Kidney (tissue), 14 donors: ENCODE results near the gene CNNM3. TPM values are rescaled to one million over a fixed set of nuclear protein-coding genes. Genes with fewer than 3 reads are reported as not detected.

Experiments used
- DNase-seq, 5 donors: peaks; one replicate each; pipeline ENCODE4 v3.0.0-alpha.2; 2013 to 2020
- FAIRE-seq: peaks from 2 replicates; lab custom pipeline; 2012; peaks lifted over from hg19 to GRCh38; lab: Jason Lieb, UNC
- H3K27ac ChIP-seq, 2 donors: one replicate each; pipeline ENCODE4 v1.7.0; 2013; ENCODE audit warnings: low read depth in 2 of 2, low read length in 2 of 2, inconsistent platforms in 1 of 2
- H3K27me3 ChIP-seq: one replicate; pipeline ENCODE4 v1.7.1; 2013; ENCODE audit warnings: low read length, inconsistent platforms; ENCODE audit not compliant: control insufficient read depth, insufficient read depth
- H3K36me3 ChIP-seq, 3 donors: one replicate each; pipeline versions ENCODE4 v1.7.0 to v1.7.1; 2013; ENCODE audit warnings: low read length in 3 of 3, control low read depth in 1 of 3, inconsistent platforms in 1 of 3; ENCODE audit not compliant: insufficient read depth in 3 of 3, control insufficient read depth in 2 of 3
- H3K4me1 ChIP-seq, 3 donors: one replicate each; pipeline versions ENCODE4 v1.7.0 to v1.7.1; 2013; ENCODE audit warnings: low read length in 3 of 3, inconsistent platforms in 1 of 3, low read depth in 1 of 3; ENCODE audit not compliant: control insufficient read depth in 2 of 3, insufficient read depth in 2 of 3
- H3K4me3 ChIP-seq, 3 donors: one replicate each; pipeline versions ENCODE4 v1.7.0 to v1.8.1; 2013; ENCODE audit warnings: low read length in 3 of 3, control low read depth in 1 of 3, inconsistent platforms in 1 of 3
- H3K9ac ChIP-seq, 3 donors: one replicate each; pipeline versions ENCODE4 v1.7.0 to v1.7.1; 2013; ENCODE audit warnings: low read length in 3 of 3, control low read depth in 1 of 3, inconsistent platforms in 1 of 3
- H3K9me3 ChIP-seq, 3 donors: one replicate each; pipeline versions ENCODE4 v1.7.0 to v1.7.1; 2013; ENCODE audit warnings: low read length in 3 of 3, control low read depth in 1 of 3, inconsistent platforms in 1 of 3; ENCODE audit not compliant: control insufficient read depth in 2 of 3, insufficient read depth in 1 of 3
- CTCF ChIP-seq: IDR thresholded peaks from 3 replicates; pipeline ENCODE4 v1.5.1; 2012; ENCODE audit warnings: mild to moderate bottlenecking, moderate library complexity, borderline replicate concordance; ENCODE audit not compliant: insufficient read depth; ENCODE audit errors: extremely low read depth
- intact Hi-C: fragments of 100-400 bp; cut with DNase I; formaldehyde crosslinking; loops from one replicate; pipeline ENCODE4 v1.11.1; 2022
- polyA plus RNA-seq: library from polyadenylated mRNA; stranded (reverse); fragments of 350-450 nt; fragmentation: Illumina TruSeq; extraction: RNeasy Lipid Tissue Mini Kit (QIAGEN cat#74804); gene quantifications from one replicate; pipeline ENCODE4 v1.2.3, GENCODE V29; 2014; ENCODE audit warnings: low read depth, low replicate concordance; ENCODE audit not compliant: insufficient read depth
- total RNA-seq: library from RNA; stranded (reverse); fragmentation: NEBNext Ultra II Directional; extraction: Animal tissue kit (Norgen Biotek cat#: 25700); gene quantifications from one replicate; pipeline ENCODE4 v1.2.1, GENCODE V29; 2021
- donor health status: control.
- donor health status: control.
- donor health status: control.
- donor health status: control.
- donor health status: control.
- donor health status: DM: yes; HTN: yes; CAD: no.
- donor health status: Normal renal cell carcinoma (clear cell type).

CNNM3 gene
- total and polyA plus RNA-seq, 2 donors from 2014 or later, result 6.9 to 26.1 TPM

GRCh38 chr2:96876269-96877041 is 60.4 kb downstream of the CNNM3 start:
- Histone ChIP-seq H3K9ac (no peak overlapping the region), H3K9me3 (no peaks in the 10 kb centered on the region), H3K4me3 (no peak overlapping the region), H3K27me3 (no peaks in the 10 kb centered on the region), H3K27ac (no peak overlapping the region), H3K36me3 (no peaks in the 10 kb centered on the region), H3K4me1 (peaks cover 0 to 8% (median 2%) of the 10 kb centered on the region in 3 donors)
- FAIRE-seq, result no peak
- no peak for TF ChIP-seq CTCF
- intact Hi-C loops, result no loop called here
- DNase-seq, result peak in 3 of 5 donors; percentile 42 to 60 (median 59)

GRCh38 chr2:96877042-96877451 is 61.0 kb downstream of the CNNM3 start:
- H3K27me3 ChIP-seq, result no peaks in the 10 kb centered on the region
- no peak for FAIRE-seq
- H3K4me3 ChIP-seq, result no peak overlapping the region
- H3K9ac ChIP-seq, result no peak overlapping the region
- intact Hi-C loops, result no loop called here
- H3K27ac ChIP-seq, result no peak overlapping the region
- no peak for DNase-seq
- TF ChIP-seq CTCF, result no peak
- peaks cover 0 to 8% (median 2%) of the 10 kb centered on the region in 3 donors for H3K4me1 ChIP-seq
- no peaks in the 10 kb centered on the region for H3K36me3 ChIP-seq
- H3K9me3 ChIP-seq, result no peaks in the 10 kb centered on the region

GRCh38 chr2:96877631-96878092 is 61.6 kb downstream of the CNNM3 start:
- Histone ChIP-seq H3K27ac (no peak overlapping the region), H3K4me3 (no peak overlapping the region), H3K9me3 (no peaks in the 10 kb centered on the region), H3K9ac (no peak overlapping the region), H3K27me3 (no peaks in the 10 kb centered on the region), H3K4me1 (peaks cover 0 to 8% (median 2%) of the 10 kb centered on the region in 3 donors), H3K36me3 (no peaks in the 10 kb centered on the region)
- DNase-seq (peak in 1 of 5 donors; percentile 77), FAIRE-seq (no peak)
- intact Hi-C loops, result no loop called here
- no peak for TF ChIP-seq CTCF
